Measurements from ENCODE around the gene PAX2.

- TF ChIP-seq CTCF (IDR thresholded peaks at IDR 0.05) (no peak), POLR2A (IDR thresholded peaks at IDR 0.05) (no peak)
Measured at GRCh38 chr10:100723180-100723579, 22.2 kb upstream of the PAX2 start.
